ENCODE results near the gene TMEM178B.
"Not testable (repeated sequence)": the region's sequence is repeated elsewhere in the genome, so short reads cannot be mapped to it uniquely, and the experiment has no call there.

Gene TMEM178B

GRCh38 chr7:141390339-141390738 lies 316.5 kb downstream of the TMEM178B start:
- DNase-seq (ENCODE audit: low read depth): no peak

GRCh38 chr7:141393056-141393455 lies 319.2 kb downstream of the TMEM178B start:
- no peak for DNase-seq (ENCODE audit: low read depth)

- DNase-seq (ENCODE audit: low read depth): no peak
Measured at GRCh38 chr7:141397236-141398163, 323.6 kb downstream of the TMEM178B start.

DNA sequence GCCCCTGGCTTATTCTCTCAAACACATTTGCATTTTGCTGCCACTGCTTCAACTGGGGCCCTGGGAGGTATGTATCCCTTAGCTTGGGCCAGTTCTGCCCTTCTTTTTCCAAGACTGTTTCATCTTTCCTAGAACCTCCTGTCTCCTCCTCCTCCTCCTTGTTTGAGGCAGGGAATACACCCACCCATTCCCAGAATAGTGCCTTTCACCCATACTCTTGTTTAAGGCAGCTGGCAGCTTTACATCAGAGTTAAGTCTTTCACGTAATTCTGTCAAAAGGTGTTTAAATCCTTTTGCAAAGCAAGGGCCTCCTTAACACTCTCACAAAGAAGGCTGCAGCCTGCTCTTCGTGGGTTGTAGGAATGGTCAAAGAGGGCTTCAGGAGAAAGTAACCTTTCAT lies 326.5 kb downstream of the TMEM178B start:
- DNase-seq (ENCODE audit: low read depth): no peak

- DNase-seq (ENCODE audit: low read depth): no peak
Measured at GRCh38 chr7:141402277-141402996, 328.6 kb downstream of the TMEM178B start.

DNA sequence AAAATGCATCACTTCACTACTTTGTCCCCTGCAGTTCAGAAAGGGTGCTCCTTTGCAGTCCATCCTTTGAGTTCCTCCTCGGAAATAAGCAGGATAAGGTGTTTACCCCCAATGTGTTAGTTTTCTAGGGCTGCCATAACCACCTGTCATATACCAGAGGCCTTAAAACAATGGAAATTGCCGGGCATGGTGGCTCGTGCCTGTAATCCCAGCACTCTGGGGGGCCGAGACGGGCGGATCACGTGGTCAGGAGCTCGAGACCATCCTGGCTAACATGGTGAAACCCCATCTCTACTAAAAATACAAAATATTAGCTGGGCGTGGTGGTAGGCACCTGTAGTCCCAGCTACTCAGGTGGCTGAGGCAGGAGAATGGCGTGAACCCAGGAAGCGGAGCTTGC lies 330.0 kb downstream of the TMEM178B start:
- DNase-seq (ENCODE audit: low read depth): not testable (repeated sequence)

GRCh38 chr7:141406347-141406746 lies 332.5 kb downstream of the TMEM178B start:
- no peak for DNase-seq (ENCODE audit: low read depth)

GRCh38 chr7:141407893-141408292 lies 334.0 kb downstream of the TMEM178B start:
- DNase-seq (ENCODE audit: low read depth): no peak

- no peak for DNase-seq (ENCODE audit: low read depth)
Measured at GRCh38 chr7:141408440-141408839, 334.6 kb downstream of the TMEM178B start.

DNA sequence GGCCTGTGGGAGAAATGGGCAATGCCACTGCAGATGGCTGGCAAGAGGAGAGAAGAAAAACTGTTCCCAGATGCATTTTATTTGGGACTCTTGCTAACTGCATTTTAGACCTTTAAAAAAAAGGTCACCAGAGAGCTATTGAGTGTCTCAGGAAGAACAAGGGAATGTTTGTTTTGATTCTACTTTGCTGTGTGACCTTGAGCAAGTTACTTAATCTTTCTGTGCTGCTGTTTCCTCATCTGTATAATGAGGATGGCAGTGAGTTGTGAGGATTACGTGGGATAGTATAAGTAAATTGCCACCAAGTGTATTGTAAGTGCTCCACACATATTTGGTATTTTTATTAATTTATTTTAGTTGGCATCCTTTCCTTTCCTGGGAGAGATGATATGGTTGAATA lies 335.4 kb downstream of the TMEM178B start:
- DNase-seq (ENCODE audit: low read depth): no peak

GRCh38 chr7:141409801-141410329 lies 336.0 kb downstream of the TMEM178B start:
- no peak for DNase-seq (ENCODE audit: low read depth)

DNA sequence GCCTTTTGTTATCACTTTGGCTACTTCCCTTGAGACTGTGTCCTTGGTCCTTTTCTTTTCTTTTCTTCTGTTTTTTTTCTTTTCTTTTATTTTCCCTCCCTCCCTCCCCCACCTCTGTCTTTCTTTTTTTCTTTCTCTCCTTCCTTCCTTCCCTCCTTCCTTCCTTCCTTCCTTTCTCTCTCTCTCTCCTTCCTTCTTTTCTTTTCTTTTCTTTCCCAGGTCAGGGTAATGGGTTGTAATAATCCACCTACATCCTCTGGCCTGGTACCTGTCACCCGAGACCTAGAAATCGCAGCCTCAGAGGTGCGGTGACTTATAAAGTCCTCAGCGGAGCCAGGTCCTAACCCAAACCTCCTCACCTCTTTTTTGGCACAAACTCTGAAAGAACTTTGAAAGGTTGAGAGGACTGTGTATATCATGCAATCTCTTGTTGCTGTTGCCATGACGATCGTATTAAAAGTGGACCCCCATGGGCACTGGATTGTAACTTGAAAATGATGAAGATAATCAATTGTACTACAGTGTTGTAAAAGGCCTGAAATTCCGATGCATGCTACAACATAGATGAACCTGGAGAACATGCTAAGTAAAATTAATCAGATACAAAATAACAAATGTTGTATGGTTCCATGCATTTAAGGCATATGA lies 336.6 kb downstream of the TMEM178B start:
- DNase-seq (ENCODE audit: low read depth): no peak

- DNase-seq (ENCODE audit: low read depth): no peak
Measured at GRCh38 chr7:141411133-141411532, 337.3 kb downstream of the TMEM178B start.

DNA sequence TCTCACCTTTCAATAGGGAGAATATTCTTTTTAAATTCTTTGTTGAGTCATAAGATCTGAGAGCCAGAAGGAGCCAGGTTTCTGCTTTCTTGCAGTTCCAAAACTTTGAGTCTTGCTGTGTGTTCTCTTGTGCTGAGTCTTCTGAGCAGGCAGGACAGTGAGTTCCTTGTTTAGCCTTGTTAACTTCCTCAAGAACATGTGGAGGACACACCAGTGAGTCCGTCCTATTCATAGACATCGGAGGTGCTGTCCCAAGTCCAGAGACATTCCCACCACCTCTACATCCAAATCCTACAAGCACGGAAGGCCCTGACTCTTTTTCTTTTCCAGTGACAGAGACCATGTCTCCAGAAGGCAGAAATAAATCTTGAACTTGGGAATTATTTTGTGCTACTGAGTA lies 342.1 kb downstream of the TMEM178B start:
- DNase-seq (ENCODE audit: low read depth): no peak

- no peak for DNase-seq (ENCODE audit: low read depth)
Measured at GRCh38 chr7:141416650-141417270, 342.9 kb downstream of the TMEM178B start.

DNA sequence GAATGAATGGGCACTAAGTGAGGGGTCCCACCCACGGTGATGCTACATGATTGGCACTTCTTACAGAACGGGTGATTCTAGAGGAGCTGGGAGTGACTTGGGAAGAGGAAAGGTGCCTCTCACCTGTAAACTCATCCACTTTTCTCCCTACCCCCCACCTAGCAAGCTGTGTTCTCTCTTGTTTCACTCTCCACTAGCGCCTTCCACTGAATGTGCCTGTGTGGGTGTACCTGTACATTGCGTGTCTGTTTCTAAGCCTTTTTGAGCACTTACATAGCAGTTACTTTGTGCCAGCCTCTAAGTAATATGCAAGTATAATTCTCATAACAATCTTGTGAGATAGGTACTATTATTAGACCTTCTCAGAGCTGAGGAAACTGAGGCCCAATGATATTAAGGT lies 343.6 kb downstream of the TMEM178B start:
- no peak for DNase-seq (ENCODE audit: low read depth)

DNA sequence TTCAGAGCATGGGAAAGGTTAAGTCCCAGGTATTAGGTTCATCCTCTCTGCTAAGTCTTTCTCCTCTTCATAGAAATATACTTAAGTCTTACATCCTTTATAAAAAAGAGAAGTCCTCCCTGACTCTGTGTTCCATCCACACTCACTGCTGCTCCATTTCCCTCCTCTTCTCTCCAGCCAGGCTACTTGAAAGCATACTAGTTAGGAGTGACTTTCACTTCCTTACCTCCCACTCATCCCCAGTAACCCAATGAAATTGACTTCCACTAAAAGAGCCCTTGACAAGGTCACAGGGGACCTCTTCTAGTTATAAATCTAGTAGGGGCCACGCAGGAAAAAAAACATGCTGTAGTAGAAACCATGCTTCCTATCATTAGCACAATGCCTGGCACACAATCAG lies 344.2 kb downstream of the TMEM178B start:
- DNase-seq (ENCODE audit: low read depth): no peak

DNA sequence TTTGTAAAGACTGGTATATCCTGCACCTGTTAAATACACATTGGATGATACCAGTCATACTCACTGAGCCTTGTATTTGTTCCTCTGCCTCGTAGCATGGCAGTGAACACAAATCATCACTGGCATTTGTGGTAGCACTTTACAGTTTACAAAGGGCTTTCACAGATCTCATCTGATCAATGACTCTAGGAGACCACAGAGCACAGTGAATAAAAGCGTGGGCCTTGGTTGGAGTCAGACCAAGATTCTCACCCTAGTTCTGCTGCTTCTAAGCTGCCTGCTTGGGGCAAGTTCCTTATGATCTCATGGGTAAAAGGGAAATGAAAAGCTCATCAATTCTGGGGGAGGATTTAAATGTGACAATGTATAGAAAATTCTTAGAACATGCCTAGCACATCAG lies 347.4 kb downstream of the TMEM178B start:
- DNase-seq (ENCODE audit: low read depth): no peak

DNA sequence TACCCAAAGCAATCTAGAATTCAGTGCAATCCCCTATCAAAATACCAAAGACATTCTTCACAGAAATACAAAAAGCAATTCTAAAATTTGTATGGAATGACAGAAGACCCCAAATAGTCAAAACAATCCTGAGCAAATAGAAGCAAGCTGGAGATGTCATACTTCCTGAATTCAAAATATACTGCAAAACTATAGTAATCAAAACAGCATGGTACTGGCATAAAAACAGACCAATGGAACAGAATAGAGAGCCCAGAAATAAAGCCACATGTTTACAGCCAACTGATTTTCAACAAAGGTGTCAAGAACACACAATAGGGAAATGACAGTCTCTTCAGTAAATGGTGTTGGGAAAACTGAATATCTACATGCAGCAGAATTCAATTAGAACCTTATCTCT lies 353.3 kb downstream of the TMEM178B start:
- no peak for DNase-seq (ENCODE audit: low read depth)

DNA sequence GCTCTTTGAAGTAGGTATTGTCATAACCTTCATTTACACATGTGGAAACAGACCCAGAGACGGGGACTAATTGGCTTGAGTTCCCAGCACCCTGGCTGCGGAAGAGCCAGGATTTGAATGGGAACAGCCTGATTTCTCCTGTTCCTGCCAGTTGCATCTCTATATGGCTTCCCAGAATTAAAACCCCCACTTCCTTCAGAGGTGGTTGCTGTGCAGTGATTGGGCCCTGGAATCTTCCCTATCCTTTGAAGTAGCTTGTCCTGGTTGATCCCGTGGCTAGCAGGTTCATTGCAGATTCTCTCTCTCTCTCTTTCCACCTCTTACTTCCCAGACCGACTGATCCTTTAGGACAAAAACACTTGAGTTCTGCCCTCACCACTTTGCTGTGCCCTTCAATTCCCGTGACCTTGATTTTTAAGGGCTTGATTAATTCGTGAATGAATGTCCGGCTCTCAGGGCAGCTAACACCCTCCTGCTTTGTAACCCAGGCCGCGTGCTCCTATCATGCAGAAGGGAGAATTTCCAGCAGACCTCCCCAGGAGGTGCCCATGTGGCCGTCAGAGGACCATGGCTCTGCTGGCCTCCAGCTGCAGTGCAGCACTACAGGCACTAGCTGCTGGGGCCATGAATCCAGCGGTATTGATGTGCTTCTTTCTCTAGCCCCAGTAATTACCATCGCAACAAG lies 356.7 kb downstream of the TMEM178B start:
- no peak for DNase-seq (ENCODE audit: low read depth)

GRCh38 chr7:141431140-141431479 lies 357.2 kb downstream of the TMEM178B start:
- no peak for DNase-seq (ENCODE audit: low read depth)
